NCI-H2107 (cell line): Measurements from ENCODE around the gene SLC5A1.
"Not testable (repeated sequence)": the region's sequence is repeated elsewhere in the genome, so short reads cannot be mapped to it uniquely, and the experiment has no call there.

Source experiments
- DNase-seq: peaks from one replicate; lab custom pipeline; 2025; lab: John Stamatoyannopoulos, UW

The SLC5A1 gene

DNA sequence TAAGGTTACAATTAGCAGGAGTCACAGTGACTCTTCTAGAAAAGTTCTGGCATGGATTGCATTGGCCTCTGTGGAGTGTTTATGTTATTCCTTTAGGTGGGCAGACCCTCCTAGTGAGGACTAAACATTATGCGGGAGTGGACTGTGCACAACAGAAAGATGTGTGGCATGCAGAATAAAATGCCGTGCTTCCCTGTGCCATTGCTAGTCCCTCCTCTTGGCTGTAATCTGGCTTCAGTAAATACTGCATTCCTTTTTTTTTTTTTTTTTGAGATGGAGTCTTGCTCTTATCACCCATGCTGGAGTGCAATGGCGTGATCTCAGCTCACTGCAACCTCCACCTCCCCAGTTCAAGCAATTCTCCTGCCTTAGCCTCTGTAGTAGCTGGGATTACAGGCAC is 45.0 kb downstream of the SLC5A1 start:
- DNase-seq, result no peak

DNA sequence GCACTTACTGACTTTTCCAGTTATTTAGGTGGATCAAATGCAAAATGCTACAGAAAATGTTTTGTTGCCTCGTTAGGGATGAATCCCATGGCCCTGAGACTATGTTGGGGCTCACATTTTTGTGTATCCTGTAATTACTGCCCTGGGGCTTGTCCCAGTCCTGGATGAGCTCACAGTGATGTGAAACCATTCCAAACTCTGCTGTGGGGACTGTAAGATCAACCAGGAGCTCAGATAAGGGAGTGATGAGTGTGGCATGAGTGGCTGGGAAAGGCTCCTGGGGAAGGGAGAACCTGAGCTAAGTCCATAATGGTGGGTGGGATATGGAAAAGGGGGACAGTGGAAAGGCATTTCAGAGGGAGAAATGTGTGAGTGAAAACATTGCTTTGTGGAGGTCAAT is 54.0 kb downstream of the SLC5A1 start:
- DNase-seq, result no peak

DNA sequence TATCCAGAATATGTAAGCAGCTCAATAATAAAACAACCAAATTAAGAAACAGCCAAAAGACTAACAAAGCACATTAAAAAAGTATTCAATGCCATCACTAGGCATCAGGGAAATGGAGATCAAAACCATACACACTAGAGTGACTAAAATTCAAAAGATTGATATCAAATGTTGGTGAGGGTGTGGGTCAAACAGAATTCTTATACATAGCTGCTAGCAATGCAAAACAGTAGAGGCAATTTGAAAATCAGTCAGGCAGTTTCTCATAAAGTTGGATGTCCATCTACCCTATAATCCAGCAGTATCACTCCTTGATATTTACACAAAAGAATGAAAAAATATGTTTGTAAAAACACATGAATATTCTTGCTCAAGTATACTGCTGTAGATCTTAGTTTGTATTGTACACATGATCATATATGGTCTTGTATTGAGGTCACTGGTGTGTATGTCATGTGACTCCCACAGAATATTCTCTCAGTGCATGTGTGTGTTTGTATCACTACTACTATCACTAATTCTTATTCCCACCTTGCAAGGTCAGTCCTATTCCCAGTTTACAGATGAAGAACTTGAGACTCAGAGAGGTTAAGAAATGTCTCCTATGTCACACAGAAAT is 54.9 kb downstream of the SLC5A1 start:
- no peak for DNase-seq

DNA sequence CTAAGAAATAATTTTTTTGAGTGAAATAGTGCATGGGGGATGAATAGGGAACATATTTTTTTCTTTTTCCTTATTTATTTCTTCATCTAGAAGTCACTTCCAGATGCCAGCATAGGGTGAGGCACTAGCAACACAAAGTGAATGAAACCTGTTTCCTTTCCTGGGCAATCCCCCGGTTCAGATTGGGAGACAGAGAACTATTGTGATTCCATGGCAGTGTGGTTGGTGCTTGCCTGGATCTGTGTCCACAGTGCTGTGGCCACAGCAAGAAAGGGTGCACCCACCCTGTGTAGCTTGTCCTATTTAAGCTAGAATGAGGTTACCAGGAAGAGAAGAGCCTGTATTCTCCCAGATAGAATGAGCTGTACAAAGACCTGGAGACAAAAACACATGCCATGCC is 57.6 kb downstream of the SLC5A1 start:
- DNase-seq, result no peak

DNA sequence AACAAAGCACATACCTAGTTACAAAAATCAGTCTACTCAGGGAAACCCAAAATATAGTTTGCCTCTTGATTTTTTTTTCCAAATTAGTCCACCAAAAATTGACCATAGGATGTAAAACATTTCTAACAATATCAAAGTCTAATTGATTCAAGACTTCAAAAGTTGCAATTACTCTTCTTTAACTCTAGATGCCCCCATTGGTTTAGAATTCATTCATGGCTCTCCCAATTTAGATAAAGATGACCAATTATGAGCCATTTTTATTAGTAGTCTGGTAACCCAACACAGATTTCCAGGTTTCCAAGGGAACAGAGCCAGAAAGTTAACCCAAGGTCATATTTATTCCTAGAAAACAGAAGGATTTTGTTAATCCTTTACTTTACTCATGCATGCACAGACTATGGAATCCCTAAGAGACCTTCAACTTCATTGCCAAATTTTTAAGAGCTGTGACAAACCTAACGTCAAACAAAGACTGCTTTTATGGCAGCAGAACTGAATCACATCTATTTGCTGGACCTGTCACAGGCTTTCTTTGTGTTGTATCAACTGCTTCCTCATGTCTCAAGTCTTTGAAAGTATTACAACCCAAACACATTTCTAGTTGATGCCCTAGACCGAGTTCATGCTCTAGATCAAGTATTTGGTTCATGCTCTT is 60.7 kb downstream of the SLC5A1 start:
- no peak for DNase-seq

DNA sequence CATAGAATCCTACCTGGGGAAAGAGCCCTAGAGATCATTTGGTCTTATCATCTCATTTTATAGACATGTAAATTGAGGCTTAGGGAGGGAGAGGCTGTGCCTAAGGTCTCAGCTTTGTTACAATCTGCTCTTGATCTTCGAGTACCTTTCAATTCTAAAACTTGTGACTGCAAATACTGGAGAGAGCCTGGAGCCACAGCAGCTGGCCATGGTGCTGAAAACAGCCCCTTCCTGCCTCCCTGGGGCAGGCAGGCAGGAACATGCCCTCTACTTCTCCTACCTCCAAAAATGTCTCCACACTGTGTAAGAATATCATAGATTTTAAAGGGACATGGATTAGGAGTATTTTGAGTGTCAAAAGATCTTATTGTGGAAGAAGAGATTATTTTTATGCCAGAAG is 63.9 kb downstream of the SLC5A1 start:
- no peak for DNase-seq

DNA sequence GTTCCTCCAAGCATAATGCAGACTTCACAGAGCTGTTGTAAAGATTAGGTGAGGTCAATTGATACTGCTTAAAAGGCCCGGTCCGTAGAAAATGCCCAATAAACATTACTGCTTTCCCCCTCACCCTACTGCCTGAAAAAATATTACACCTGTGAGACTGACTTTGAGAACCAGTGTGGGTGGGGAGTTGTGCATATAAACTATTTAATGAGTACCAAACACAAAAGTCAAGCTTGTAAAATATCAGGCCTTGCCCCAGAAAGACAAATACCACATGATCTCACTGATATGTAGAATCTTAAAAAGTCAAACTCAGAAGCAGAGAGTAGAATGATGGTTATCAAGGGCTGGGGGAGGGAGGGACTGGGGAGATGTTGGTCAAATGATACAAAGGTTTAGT is 69.3 kb downstream of the SLC5A1 start:
- DNase-seq, result no peak

DNA sequence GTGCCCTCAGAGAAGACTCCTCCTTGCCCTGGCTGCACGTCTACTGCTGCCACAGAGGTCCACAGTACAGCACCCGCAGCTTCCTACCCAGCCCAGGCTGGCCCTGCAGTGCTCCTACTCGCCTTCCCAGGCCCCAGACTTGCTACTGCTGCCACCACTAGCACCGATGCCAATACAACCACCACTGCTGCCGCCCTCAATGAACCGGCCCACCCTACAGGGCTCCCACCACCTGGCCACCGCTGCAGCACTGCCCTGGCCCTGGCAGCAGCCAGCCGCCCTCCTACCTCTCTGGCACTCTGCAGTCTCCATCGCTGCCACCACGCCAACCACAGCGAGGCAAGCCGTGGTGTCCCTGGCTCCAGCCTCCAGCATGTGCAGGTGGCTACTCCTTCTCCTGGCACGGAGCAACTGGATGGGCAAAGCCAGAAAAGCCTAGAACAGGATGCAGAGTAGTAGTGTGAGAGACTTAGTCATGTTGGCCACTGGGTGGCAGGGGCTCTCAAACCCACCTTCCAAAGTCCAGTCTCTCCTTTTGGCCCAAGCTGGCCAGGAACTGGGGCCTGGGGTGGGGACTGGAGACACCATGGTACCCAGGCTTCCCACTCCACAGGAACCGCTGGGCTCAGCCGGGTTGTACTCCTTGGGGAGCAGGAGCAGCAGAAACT is 76.6 kb downstream of the SLC5A1 start:
- DNase-seq, result no peak

DNA sequence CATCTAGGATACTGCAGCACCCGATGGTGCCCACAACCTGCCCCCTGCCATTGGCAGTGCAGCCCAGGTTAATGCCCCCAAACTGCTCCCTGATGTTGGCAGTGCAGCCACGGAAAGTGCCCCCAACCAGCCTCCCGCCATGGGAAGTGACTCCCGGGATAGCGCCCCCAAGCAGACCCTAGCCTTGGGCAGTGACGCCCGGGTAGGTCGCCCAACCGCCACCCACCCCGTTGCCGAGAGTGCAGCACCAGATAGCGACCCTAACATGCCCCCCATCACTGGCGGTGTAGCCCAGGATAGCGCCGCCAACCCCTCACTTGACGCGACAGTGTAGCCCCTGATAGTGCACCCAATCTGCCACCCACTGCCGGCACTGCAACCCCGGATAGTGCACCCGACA is 77.5 kb downstream of the SLC5A1 start:
- no peak for DNase-seq

DNA sequence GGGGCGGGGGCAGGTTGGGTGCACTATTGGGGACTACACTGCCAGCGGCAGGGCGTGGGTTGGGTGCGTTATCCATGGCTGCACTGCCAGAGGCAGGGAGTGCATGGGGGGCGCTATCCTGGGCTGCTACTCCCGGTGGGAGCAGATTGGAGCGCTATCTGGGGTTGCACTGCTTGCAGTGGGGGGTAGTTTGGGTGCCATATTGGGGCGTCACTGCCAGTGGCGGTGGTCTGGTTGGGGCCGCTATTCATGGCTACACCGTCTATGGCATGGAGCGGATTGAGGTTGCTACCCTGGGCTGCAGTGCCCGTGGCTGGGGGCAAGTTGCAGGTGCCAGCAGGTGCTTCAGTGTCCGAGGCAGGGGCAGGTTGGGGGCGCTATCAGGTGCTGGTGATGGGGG is 79.8 kb downstream of the SLC5A1 start:
- DNase-seq, result no peak

DNA sequence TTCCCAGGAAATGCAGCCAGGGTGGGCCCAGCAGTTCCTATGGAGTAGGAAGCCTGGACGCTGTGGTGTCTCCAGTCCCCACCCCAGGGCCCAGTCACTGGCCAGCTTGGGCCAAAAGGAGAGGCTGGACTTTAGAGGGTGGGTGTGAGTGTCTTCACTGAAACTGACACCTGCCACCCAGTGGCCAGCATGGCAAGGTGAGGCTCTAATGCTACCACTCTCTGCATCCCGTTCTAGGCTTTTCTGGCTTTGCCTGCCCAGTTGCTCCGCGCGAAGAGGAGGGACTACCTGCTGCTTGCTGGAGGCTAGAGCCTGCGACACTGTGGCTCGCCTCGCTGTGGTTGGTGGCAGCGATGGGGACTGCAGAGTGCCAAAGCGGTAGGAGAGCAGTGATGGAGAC is 80.6 kb downstream of the SLC5A1 start:
- no peak for DNase-seq

DNA sequence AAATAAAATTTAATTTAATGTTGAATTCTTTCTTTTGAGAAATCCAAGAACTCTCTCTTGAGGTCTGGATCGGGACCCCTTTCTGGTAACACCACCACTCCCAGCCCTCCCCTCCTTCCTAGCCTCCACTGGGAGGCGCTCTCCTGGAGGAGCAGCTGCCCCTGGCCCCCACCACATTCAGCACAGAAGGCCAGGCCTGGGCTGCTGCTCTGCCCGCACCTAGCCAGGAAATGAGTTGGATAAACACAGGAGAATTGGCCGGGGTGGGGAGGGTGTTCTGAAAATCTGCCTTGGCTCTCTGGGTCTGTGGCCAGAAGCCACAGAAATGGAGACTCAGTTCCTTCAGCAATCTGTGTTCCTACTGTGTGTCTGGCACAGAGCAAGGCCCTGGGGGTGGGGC is 84.8 kb downstream of the SLC5A1 start:
- no peak for DNase-seq

DNA sequence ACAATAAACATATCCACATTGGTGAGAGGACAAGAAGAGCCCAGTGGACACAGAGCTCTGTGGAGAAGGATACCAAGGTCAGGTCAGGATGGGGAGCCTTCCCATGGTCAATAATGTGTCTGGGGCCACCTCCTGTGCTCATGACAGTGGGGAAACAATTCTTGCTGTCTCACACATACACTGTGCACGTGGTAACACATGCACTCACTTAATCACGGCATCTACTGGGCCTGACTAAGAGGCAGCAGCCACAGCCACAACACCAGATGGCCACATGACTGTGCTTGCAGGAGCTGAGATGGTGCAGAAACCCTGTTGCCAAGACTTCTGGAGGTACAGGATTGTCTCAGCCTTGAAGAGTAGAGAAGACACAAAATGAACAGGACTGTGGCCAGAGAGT is 87.4 kb downstream of the SLC5A1 start:
- no peak for DNase-seq

DNA sequence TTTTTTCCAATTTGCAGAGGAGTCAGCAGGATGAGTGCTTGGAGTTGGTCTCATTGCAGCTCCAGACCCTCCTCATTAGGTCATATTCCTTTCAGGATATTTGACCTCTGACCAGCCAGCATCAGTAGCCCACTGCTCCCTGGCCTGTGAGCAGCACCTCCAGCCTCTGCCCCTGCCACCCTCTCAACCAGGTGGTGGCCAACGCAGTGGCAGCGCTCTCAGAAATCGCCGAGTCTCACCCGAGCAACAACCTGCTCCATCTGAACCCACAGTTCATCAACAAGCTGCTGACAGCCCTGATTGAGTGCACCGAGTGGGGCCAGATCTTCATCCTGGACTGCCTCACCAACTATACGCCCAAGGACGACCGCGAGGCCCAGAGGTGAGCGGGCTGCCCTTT is 89.1 kb downstream of the SLC5A1 start:
- no peak for DNase-seq

DNA sequence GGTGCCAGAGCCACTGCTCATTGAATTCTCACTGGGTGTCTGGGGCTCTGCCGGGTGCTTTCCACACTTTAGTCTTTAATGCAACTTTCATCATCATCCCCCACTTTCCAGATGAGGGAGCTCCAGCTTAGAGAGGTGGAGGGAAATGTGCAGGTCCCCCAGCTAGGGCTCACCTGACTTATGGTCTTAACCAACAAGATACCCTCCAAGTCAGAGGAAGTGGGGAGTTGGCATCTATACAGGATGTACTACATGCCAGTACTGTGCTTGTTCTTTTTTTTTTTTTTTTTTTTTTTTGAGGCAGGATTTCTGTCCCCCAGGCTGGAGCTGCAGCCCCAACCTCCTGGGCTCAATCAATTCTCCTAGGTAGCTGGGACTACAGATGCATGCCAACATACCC is 89.7 kb downstream of the SLC5A1 start:
- DNase-seq, result no peak

DNA sequence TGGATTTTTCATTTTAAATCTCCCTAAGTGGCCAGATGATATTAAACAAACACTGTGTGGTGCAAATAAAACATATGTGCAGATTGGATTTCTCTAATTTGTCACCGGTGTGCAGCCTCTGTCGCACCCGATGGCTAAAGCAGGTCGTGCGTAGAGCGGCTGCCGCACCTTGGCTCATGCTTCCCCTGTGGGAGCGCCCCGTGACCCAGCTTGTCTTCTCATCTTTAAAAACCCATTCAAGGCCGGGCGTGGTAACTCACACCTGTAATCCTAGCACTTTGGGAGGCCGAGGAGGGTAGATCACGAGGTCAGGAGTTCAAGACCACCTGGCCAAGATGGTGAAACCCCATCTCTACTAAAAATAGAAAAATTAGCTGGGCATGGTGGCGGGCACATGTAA is 91.7 kb downstream of the SLC5A1 start:
- not testable (repeated sequence) for DNase-seq

DNA sequence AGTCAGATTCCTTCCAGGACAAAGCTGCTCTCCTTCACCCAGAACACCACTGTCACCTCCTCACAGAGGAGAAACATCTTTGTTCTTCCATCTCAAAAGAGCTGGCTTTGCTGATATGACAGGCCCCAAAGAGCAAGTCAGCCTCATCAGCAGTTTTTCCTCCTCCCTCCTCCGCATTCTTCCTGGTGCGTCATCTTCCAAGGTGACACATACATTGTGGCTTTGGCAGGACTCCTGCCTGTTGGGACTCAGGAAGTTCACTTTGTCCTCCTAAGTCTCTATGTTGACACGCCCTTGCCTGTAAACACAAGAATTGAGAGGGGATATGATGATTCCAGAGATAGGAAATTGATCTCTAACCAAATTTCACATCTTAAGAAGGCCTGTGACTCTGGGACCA is 92.9 kb downstream of the SLC5A1 start:
- DNase-seq, result not testable (repeated sequence)

DNA sequence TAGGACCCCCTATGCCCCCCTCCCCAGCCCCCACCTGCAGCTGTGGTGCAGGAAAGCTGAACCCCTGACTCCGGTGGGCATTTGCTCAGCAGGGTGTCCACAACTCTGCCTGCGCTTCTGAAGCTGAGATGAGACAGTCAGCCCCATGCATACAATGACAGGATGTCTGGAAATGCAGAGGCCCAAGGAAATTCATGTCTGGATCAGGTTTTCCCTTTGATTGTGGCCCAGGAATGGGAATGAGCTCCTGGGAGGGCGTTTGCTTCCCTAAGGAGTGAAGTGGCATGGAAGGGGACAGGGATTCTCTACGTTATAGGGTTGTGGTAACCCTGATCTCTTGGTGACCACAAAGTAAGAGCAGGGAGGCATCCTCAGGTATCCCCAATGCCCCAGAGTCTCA is 93.8 kb downstream of the SLC5A1 start:
- DNase-seq, result not testable (repeated sequence)

DNA sequence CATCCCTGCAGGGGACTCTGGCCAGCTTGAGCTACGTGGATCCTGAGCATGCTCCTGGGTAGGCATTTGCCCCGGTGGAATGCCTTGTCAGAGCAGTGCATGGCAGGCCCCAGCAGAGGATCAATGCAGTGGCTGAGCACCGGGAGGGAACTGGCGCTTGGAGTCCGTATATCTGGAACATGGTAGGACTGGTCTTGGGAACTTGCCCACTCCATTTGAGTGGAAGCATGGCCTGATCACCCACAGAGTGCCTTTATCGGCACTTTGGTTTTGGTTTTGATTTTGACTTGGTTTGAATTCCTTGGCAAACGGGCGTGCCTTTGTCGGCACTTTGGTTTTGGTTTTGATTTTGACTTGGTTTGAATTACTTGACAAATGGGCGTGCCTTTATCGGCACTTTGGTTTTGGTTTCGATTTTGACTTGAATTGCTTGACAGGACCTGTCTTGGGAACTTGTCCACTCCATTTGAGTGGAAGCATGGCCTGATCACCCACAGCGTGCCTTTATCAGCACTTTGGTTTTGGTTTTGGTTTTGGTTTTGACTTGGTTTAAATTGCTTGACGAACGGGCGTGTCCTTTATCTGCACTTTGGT is 94.8 kb downstream of the SLC5A1 start:
- not testable (repeated sequence) for DNase-seq

DNA sequence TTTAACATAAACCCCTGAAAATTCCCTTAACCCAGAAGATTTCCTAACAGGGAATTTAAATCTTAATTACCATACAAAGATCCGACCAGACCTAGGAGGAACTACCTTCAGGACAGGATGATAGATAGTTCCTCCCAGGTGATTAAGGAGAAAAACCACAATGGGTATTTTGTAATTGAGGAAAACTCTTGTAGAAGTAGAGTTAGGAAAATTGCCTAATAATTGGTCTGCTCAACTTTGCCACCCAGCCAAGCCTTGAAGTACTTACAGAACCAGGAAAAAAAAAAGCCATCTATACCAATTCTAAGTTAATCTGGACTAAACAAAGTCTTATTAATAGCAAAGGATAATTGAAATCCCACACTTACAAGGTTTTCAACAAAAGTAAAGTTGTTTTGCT is 95.5 kb downstream of the SLC5A1 start:
- not testable (repeated sequence) for DNase-seq

DNA sequence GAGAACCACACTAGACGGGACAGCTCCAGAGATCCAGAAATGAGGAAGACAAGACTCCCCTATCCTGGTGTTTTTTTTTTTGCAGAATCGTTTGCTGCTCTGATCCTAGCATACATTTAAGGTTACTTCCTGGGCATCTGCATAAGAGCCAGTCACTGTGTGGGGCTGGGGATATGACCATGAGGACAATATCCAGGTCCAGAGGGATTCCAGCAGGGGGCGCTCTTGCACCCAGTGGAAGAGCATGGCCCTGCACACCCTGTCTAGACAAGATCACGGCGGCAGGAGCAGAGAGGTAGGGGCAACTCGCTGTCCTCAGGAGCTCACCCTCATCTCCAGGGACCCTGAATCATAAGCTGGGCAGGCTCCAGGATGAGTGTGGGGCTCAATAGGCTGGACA is 97.6 kb downstream of the SLC5A1 start:
- DNase-seq, result not testable (repeated sequence)

DNA sequence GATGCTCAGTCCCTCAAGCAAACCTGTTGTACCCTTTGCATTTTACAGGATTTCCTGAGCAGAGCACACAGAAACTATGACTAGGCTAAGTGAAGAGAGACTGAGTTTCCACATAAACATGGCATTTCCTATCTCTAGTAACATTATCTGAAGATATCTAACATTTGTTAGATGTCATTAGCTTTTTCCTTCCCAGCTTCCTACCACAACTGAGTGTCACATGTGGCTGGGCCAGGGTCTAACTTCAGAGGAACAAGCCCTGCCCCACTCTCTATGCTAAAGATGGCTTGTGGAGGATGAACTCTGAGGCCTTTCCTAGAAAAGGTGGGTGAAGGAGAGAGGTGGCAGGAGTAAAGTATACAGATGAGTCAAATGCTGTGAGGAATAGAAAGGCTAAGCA is 99.5 kb downstream of the SLC5A1 start:
- no peak for DNase-seq
